Stimulated activated CD8-positive, alpha-beta memory T cell treated with anti-CD3 and anti-CD28 coated beads, Interleukin-15, amount 100 ng/mL, for 24 hours (primary cell): ENCODE results near the gene NAMPT.
"Not testable (repeated sequence)": the region's sequence is repeated elsewhere in the genome, so short reads cannot be mapped to it uniquely, and the experiment has no call there.

Source experiments
- DNase-seq: peaks from one replicate; pipeline ENCODE4 v3.0.0-alpha.2; 2020; ENCODE audit warnings: low read depth

The NAMPT gene

GRCh38 chr7:106284714-106285050, at the start of gene NAMPT:
TSS of gene NAMPT (minus strand) at chr7:106284983. CDS start at chr7:106284884, 99 bp downstream.
- no peak for DNase-seq

- no peak for DNase-seq
Observed at GRCh38 chr7:106332201-106332600, 47.4 kb upstream of the NAMPT start.

DNA sequence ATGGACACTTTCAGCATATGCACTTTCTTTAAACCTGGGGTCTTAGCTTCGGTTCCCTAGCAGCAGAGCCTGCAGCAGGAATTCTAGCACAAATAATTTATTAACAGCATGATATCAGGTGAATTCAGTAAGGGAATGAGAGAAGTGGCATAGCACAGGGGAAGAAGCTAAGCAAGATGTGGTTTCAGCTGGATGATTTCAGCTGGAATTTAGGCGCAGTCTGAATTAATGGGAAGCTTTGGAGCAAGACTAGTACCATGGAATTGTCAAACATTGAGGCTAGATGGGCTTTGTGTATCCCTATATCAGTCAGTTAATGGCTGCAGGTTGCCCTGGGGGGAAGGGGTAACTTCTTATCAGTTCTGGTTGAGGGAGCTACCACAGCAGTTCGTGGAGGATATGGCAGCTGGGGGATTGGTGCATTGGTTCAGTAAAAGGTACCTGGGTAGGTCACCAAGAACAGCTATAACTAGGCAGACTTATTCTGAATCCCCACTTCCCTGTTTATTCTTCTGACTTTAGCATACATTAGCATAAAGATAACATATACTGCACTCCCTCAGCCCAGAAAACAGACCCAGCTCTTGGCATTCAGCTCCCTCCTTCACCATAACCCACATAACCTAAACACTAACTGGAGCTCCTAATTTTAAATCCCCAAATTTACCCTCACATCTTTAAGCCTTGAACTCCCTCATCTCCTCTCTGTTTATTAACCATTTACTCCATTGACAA, 46.8 kb upstream of the NAMPT start:
- DNase-seq = no peak

DNA sequence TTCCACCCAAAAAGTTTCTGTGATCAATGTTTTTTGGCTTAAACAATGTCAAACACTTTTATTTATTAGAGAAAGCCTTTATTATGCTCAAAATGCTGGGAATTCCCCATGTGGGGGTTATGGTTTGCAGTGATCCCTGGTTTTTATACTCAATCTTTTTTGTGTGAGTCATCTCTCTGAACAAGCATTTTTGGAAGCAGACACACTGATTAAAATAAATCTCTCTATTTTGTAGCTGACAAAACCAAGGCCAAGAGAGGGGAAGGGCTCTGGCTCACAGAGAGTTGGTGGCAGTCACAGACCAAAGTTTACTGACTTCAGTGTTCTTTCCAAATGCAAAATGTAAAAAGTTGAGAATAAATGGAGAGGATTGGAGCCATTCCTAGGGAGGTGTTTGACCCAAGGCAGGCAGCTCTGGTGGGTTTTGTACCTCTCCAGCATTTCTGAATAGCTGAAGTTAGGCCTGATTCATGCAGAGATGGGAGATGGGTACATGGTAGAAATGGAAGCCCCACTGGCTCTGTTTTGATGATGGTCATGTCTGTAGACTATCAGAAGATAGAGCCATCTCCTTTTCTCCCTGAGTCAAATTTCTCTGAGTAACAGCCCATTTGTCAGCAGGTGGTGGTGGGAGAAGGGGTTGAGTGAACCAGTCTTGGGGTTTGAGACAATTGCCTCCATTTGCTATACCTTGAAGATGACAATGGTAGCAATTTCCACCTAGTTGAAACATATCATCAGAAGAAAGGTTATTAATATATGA, 45.4 kb upstream of the NAMPT start:
- no peak for DNase-seq

DNA sequence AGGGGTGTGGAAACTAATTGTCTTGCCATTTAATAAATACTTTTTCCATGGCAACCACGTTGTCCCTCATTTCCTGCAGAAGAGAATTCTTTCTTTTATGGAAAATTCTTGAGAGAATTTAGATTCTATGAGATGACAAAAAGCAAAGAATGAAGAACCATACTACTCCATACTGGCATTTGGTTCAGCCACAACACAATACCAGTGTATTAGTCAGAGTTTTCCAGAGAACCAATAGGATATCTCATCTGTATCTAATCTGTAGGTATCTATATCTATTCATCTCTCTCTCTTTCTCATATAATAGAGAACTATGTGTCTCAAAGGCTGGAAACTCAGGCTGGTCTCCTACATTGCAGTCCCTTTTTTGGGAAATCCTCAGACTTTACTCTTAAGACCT, 44.6 kb upstream of the NAMPT start:
- DNase-seq = no peak

- no peak for DNase-seq
Observed at GRCh38 chr7:106327538-106328481, 43.0 kb upstream of the NAMPT start.

DNA sequence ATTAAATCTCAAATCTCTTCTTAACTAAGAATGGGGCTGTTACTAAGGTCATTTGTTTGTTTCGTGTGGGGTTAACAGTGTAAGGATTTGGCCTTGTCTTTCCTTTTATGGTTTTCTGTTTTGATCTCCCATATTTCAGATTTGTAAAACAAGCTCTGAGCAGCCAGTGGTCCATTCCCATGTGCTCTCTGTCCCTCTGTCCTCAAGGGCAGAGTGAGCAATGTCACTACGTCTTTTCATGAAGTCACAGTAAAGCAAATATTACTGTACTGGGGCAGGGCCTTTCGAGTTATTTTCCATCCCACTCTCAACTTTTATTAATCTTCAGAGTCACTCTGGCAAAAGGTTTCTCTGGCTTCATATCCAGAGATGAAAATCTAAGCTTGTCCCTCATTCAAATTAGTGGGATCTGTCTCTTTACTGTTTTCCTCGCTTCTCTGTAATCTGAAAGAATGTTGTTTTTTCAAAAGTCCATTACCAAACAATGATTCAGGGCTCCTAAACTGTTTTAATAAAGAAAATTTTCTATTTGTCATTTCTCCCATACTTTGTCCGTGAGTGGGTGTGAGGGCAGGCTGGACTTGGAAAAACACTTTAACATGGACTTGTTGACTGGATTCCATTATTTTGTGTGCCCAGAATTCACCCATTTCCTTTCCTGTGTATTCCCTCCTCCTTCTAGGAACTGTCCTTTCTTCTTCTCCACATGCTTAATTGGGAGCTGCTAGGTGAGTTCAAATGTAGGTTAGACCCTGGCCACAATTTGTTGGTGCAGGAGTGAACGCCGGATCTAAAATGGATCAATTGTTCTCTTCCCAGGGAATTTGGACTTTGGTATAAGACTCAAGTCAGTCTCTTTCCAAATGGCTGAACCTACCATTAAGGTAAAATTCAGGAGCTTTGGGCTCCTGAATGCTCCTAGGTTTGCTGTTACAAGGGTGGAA, 42.1 kb upstream of the NAMPT start:
- no peak for DNase-seq

- not testable (repeated sequence) for DNase-seq
Observed at GRCh38 chr7:106324509-106324908, 39.7 kb upstream of the NAMPT start.

DNA sequence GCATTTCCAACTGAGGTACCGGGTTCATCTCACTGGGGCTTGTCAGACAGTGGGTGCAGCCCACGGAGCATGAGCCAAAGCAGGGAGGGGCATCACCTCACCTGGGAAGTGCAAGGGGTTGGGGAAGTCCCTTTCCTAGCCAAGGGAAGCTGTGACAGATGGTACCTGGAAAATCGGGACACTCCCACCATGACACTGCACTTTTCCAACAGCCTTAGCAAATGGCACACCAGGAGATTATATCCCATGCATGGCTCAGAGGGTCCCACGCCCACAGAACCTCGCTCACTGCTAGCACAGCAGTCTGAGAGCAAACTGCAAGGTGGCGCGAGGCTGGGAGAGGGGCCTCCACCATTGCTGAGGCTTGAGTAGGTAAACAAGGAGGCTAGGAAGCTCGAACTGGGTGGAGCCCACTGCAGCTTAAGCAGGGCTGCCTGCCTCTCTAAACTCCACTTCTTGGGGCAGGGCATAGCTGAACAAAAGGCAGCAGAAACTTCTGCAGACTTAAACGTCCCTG, 35.5 kb upstream of the NAMPT start:
- DNase-seq = not testable (repeated sequence)

DNA sequence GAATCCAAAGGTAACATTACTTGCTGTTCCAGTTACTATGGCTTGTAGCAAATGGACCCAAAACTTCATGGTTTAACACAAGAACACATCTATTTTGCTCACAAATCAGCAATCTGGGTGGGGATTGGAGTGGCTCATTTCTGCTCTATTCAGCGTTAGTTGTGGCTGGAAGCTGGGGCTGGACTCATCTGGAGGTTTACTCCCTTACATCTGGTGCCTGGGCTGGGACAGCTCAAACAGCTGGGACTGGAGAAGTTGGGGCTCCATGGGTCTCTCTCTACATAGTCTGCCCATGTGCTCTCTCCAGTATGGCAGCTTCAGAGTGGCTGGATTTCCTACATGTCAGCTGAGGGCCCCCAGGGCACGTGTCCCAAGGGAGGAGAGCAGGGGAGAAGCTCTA, 33.7 kb upstream of the NAMPT start:
- DNase-seq = no peak

- no peak for DNase-seq
Observed at GRCh38 chr7:106317971-106318370, 33.2 kb upstream of the NAMPT start.

DNA sequence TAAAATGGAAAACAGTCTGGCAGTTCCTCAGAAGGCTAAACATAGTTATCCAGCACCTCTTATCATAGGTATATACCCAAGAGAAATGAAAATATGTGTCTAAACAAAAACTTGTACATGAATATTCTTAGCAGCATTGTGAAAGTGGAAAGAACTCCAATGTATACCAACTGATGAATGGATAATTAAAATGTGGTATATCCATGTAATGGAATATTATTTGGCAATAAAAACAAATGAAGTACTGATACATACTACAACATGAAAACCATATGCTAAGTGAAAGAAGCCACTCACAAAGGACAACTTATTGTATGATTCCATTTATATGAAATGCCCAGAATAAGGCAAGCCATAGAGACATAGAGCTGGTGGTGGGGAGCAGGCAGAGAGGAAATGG, 32.2 kb upstream of the NAMPT start:
- DNase-seq = no peak

- no peak for DNase-seq
Observed at GRCh38 chr7:106314875-106315274, 30.1 kb upstream of the NAMPT start.

GRCh38 chr7:106313966-106314365, 29.2 kb upstream of the NAMPT start:
- DNase-seq = no peak

DNA sequence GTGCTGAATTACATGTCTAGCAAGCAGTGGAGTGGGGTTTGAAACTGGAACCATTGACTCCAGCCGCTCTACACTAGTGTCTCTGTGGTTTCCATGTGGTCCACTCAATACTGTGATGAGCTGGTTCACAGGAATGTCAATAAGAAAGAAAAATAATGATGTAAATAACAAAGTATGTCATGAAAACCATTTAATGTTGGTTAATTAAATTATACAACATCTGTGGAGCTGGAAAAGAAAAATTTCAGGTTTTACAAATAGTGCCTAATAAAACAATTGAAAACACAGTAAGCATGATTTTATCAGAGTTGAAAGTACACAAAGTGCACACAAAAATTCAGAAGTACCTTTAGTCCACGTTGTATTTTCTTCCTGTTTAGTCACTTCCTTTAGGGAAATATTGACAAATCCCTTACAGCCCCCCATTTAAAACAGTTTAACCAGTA, 28.7 kb upstream of the NAMPT start:
- DNase-seq = no peak

DNA sequence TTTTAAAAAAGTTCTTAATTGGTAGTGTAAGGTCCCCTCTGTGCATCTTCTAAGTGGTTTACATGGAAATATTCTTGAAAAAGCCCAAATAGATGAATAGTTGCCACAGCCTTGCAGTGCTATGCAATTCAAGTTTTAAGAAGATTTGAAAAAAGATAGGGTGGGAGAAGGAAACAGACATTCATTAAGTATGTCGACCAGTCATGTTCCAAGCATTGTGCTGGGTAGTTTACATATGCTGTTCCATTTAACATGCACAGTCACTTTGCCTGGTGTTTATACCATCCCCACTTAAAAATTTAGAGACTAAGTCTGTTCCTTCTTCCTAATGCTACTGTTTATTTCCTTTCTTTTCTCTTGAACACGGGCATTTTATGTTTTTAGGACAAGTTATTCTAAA, 28.1 kb upstream of the NAMPT start:
- no peak for DNase-seq

DNA sequence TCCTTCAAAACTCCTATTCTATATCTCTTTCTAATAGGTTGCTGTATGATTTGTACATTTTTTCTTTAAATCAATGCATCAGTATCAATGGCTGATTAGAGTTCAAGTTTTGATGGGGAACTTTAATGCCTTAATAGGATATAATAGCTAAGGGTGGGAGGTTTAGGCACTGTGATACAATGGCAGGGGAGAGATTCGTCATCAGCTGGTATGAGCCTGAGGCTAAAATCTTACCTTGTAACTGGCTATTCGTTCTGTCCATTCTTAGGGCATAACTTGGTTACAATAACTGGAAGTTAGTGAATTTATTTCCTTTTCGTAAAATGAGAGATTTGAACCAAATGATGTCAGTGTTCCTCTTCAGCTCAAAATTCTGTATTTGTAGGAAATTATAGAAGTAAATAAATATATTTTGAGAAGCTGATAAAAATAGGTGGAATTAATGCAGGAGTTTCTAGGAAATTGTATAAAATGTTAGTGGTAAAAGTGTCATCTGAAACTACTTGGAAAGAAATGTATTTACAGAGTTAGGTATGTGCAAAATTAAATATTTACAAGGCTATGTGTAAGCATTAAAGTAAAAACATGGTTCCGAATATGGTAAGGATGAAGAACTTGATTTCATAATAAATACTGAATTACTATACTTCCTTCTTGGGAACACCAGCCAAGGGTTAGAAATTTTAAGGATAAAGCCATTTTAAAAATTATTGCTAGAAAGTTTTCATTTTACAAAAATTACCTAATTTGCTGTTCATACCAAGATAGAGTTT, 27.5 kb upstream of the NAMPT start:
- DNase-seq = no peak

DNA sequence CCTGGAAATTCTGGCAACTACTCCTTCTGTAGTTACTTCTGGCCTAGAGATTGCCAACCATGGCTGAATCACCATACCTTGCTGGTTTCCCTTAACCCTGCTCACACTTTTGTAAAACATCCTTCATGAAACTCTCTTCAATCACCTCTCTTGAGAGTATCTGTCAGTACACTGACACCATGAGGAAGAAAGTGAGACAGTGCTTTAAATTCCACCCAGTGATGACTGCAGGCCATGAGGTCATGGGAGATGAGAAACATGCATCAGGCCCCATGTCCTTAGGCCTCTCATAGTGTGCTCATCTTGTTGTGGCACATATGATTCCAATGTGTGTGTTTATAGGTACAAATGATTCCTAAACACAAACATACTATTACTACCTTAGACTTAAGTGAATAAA, 24.6 kb upstream of the NAMPT start:
- no peak for DNase-seq

DNA sequence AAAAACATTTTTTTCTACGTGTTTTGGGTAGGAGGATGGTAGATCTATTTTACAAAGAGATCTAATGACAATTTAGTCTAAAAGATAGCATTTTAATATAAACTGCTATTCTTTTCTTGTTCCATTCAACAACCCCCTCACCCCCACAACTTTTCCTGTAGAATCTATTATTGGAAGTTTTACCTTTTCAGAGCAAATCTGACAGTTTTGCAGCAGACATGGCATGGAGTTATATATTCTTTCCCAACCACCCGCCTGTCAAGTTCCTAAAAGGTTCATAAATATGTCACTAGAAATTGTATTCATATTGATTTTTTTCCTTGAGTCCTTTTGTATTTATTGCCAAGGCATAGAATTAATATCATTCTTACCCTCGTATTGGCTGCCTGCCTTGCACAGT, 21.5 kb upstream of the NAMPT start:
- no peak for DNase-seq

GRCh38 chr7:106305732-106306131, 20.9 kb upstream of the NAMPT start:
- DNase-seq = no peak
